Non-pigmented ciliary epithelial cell (primary cell): Measurements from ENCODE around the gene SETD2.
"Not testable (repeated sequence)": the region's sequence is repeated elsewhere in the genome, so short reads cannot be mapped to it uniquely, and the experiment has no call there.

ENCODE experiments used
- DNase-seq: peaks from one replicate; pipeline ENCODE4 v3.0.0-alpha.2; 2010; ENCODE audit warnings: low read depth

The SETD2 gene

GRCh38 chr3:47034868-47035489 lies 128.9 kb downstream of the SETD2 start:
- DNase-seq = no peak

- not testable (repeated sequence) for DNase-seq
Measured at GRCh38 chr3:47031041-47031440, 132.9 kb downstream of the SETD2 start.

GRCh38 chr3:47028667-47029066 lies 135.2 kb downstream of the SETD2 start:
- no peak for DNase-seq

GRCh38 chr3:47028146-47028545 lies 135.8 kb downstream of the SETD2 start:
- DNase-seq = no peak

GRCh38 chr3:47026432-47026831 lies 137.5 kb downstream of the SETD2 start:
- not testable (repeated sequence) for DNase-seq

- DNase-seq = no peak
Measured at GRCh38 chr3:47024932-47025331, 139.0 kb downstream of the SETD2 start.

GRCh38 chr3:47022641-47023071 lies 141.3 kb downstream of the SETD2 start:
- no peak for DNase-seq

- no peak for DNase-seq
Measured at GRCh38 chr3:47020311-47020710, 143.6 kb downstream of the SETD2 start.

- DNase-seq = no peak
Measured at GRCh38 chr3:47019201-47019600, 144.7 kb downstream of the SETD2 start.

- no peak for DNase-seq
Measured at GRCh38 chr3:47018269-47018611, 145.7 kb downstream of the SETD2 start.

- DNase-seq = no peak
Measured at GRCh38 chr3:47017504-47018268, 146.2 kb downstream of the SETD2 start.

- DNase-seq = peak; percentile 70
Measured at GRCh38 chr3:47016934-47017435, 146.9 kb downstream of the SETD2 start.

- DNase-seq = no peak
Measured at GRCh38 chr3:47016086-47016933, 147.6 kb downstream of the SETD2 start.

- no peak for DNase-seq
Measured at GRCh38 chr3:47015151-47015550, 148.8 kb downstream of the SETD2 start.

- DNase-seq = no peak
Measured at GRCh38 chr3:47014036-47014435, 149.9 kb downstream of the SETD2 start.

- DNase-seq = no peak
Measured at GRCh38 chr3:47013231-47013630, 150.7 kb downstream of the SETD2 start.

GRCh38 chr3:47012342-47013230 lies 151.3 kb downstream of the SETD2 start:
- no peak for DNase-seq

- no peak for DNase-seq
Measured at GRCh38 chr3:47011371-47011770, 152.5 kb downstream of the SETD2 start.

- no peak for DNase-seq
Measured at GRCh38 chr3:47010910-47011309, 153.0 kb downstream of the SETD2 start.

GRCh38 chr3:47010111-47010712 lies 153.7 kb downstream of the SETD2 start:
- DNase-seq = no peak
